ENCODE results near the gene TSEN15.

TSEN15 gene

DNA sequence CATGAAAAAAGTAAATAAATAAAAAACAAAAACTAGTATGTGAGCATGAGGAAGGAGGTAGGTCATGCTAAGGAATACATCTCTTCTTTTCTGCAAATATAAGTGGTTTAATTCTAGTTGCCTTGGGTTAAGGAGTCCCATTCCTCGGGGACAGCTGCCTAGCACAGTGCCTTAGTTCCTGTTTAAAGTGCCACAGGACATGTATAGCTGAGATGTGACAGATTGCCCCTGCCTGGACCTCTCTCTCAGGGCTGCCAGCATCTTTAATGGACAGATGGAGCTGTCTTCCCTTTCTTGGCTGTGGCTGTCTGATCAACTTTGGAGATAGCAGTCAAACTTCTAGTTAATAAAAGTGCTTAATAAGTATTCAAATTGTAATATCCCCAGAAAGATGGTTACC lies 50.0 kb downstream of the TSEN15 start:
- no peak for DNase-seq (ENCODE audit: low spot score)

DNA sequence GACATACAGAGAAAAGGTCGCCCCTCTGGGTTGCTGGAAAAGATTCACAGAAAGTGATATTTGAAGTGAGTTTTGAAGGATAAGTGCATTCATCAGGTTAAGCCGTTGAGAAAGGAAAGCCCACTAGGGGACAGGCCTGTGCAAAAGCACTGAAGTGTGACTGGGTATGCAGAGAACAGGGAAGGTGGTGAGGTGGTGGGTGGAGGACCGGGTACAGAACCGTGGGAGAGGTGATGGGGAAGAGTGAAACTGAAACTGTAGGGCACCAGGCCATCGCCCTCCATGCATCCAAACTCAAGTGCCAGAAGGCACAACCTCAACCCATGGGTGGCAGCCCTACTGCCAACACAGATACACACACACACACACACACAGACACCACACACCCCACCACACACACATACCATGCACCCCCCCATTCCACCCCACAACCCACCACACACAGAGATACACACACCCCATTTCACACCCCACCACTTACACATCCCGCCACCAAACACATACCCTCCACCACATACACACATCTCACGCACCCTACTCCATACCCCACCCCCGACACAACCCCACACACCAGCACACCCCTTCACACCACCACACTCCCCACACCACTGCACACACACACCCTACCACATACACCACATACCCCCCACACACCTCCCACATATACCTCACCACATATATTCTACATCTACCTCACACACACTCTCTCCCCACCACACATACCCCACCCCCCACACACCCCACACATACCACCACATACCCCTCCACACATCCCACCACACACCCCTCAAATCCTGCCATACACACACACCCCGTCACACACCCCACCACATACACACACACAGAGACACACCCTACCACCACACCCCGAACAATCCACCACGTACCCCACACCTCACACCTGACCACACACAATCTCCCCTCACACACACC lies 59.0 kb downstream of the TSEN15 start:
- no peak for DNase-seq (ENCODE audit: low spot score)

DNA sequence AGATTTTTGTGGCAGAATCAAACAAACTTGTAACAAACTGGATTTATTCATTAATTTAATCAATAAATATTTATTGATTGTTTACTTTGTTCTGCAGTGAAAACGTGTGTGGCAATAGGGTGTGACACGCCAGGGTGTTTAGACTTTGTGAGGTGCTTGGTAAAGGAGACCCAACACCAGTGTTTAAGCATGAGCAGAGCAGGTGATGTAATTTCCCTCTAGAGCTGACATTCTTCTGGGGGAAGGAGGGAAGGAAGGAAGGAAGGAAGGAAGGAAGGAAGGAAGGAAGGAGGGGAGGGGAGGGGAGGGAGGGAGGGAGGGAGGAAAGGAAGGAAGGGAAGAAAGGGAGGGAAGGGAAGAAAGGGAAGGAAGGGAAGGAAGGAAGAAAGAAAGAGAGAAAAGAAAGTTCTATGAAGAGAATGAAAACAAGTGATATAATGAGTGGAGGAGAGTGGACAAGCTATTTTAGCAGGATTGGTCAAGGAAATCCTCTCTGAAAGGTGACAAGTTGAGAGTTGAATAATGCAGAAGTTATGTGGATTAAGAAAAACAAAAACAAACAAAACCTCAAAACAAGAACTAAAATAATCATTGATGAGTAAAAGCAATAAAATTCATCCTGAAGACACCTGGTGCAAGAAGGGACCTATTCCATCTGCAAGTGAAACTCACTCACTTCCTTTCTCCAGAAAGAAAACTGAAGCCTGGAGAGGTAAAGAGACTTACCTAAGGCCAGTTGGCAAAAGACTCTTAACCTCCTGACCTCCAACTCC lies 60.8 kb downstream of the TSEN15 start:
- no peak for DNase-seq (ENCODE audit: low spot score)

GRCh38 chr1:184113251-184113650 lies 61.7 kb downstream of the TSEN15 start:
- no peak for DNase-seq (ENCODE audit: low spot score)

DNA sequence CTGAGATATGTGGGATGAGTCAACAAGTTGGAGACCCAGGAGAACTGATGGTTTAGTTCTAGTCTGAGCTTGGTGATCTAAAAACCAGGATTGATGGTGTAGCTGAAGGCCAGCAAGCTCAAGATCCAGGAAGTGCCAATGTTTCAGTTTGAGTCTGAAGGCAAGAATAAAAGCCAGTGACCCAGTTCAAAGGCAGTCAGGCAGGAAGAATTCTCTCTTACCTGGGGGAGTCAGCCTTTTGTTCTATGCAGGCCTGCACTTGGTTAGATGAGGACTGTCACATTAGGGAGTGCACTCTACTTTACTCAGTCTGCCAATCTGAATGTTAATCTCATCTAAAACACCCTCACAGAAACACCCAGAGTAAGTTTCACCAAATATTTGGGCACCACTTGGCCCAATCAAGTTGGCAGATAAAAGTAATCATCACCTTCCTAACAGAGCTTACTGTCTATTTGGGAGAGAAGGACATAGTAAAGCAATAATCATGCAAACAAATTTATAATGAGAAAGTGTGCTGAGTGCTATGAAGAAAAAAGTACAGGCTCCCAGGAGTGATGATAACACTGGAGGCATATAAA lies 63.4 kb downstream of the TSEN15 start:
- DNase-seq (ENCODE audit: low spot score) = no peak

- no peak for DNase-seq (ENCODE audit: low spot score)
These were observed 64.8 kb downstream of the TSEN15 start for GRCh38 chr1:184116287-184116686.

DNA sequence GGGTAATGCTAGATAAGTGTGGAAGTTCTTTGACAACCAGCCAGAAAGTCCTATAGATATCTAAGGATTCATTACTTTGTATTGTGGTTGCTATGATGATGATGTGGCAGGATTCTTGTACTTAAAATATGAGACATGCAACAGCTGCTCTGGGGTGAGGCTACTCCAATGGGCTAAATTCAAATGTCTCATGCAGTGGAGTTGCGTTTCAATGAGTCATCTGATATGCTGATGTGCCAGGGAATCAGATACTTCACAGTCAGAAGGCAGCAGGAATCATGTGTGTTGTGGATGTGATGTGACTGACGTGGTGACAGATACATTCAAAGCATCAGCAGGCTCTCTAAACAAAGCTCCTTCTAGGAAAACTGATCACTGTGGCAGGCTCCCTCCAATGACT lies 66.5 kb downstream of the TSEN15 start:
- DNase-seq (ENCODE audit: low spot score) = no peak

Data from D341Med (cell line).